HG03460 (cell line): Measurements from ENCODE around the gene LHPP.

Source experiments
- ATAC-seq: cut with Tn5 transposase; IDR thresholded peaks from one replicate; pipeline ENCODE4 v1.9.1; 2021; ENCODE audit not compliant: unreplicated experiment

LHPP gene

DNA sequence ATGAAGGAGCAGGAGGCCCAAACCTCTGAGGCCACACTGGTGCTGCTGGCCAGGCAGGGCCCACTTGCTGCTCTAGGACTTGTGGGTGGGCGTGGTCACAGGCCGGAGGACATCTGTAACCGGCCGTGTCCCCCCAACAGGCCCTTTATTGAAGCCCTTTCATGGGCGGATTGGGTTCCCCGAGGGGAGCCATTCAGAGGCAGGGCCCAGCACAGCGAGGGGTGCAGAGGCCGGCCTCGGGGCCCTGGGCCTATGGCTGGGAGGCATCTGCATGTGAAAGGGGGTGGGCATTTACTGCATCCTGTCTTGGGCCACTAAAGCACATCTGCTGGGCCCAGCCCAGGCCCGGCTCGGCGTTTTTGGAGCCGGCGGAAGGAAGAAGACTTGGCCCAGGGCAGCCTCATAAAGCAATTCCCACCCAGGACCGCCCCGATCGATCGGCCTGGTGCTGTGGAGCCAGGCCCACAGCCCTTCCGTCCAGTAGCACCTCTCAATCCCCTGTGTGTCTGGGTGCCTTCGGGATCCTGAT lies 8.4 kb downstream of the LHPP start:
- ATAC-seq: no peak

DNA sequence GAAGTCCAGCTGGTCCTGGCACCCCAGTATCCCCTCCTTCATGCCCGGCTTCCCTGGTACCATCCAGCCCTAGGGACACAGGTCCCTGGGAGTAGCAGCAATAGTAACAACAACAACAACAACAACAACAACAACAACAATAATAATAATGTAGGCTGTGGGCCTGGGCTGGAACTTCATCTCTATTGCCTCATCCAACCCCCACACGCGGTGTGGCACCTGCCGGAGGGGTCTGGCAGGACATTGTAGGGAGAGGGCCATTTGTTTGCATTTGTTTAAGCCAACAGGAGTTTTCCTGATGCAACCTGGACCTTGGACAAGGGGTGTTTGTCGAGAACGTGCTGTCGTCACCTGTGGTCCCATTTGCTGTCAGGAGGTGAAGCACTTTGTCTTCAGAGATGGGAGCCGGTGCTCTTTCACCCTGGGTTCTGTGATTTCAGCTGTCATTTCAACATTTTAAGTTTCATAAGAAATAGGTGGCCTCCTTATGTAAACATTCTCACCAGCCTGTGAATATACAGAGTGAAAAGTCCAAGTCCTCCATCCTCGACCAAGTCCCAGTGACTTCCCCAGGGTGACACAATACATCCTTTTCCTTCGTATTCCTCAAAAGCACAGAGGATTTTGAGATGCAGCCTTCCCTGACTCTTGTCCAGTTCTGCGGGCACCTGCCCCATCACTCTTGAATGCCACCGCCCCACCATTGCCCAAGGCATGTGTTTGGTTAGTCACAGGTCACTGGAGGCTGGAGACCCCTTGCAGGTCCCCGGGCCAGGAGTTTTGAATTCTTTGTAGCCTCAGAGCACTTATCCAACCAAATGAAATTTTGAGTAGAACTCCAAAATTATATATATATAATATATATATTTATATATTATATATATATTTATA lies 9.2 kb downstream of the LHPP start:
- ATAC-seq: no peak

DNA sequence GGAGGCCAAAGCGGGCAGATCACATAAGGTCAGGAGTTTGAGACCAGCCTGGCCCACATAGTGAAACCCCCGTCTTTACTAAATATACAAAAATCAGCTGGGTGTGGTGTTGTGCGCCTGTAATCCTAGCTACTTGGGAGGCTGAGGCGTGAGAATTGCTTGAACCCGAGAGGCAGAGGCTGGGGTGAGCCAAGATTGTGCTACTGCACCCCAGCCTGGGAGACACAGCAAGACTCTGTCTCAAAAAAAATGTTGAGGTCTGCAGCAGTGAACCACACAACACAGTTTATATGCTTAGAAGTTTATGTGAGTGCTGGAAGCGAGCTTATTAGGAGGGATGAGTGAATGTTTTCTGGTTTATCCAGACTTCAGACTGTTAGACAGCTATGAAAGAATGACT lies 10.4 kb downstream of the LHPP start:
- no peak for ATAC-seq

DNA sequence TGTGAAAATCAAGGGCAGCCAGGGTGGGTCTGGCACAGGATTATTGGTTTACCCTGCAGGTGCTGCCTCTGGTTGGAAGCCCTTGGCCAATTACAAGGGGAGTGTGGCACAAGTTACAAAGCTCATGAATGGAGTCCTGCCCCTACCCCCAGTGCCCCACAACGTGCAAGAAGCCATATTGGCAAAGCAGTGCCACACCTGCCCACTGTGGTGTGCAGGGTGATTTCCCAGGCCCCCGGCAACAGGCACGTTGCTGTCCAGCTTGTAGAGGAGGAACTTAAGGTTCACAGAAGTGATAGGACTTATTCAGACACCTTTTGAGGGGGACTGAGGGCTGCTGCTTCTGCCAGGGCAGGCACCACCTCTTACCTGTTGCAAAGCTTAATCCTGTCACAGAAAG lies 11.4 kb downstream of the LHPP start:
- ATAC-seq: no peak

DNA sequence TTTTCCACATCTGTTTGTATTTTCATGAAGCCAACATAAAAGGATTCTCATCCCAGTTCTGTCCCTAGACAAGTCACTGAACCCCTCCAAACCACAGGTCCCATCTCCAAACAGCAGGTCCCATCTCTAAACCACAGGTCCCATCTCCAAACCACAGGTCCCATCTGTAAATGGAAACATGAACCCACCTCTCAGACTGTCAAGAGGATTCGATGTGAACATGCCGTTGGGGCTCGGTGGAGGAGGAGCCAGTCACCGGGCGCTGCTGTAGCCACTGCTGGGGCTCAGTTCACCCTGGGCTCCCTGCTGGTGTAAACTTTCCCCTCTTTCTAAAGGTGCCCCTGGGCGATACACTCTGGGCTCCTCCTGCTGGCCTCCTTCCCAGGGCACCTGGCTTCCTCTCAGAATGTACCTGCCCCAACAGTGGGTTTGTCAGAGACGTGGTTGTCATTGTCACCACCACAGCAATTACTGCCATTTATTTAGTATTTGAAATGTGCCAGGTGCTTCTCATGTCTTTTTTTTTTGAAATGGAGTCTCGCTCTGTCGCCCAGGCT lies 13.0 kb downstream of the LHPP start:
- no peak for ATAC-seq

DNA sequence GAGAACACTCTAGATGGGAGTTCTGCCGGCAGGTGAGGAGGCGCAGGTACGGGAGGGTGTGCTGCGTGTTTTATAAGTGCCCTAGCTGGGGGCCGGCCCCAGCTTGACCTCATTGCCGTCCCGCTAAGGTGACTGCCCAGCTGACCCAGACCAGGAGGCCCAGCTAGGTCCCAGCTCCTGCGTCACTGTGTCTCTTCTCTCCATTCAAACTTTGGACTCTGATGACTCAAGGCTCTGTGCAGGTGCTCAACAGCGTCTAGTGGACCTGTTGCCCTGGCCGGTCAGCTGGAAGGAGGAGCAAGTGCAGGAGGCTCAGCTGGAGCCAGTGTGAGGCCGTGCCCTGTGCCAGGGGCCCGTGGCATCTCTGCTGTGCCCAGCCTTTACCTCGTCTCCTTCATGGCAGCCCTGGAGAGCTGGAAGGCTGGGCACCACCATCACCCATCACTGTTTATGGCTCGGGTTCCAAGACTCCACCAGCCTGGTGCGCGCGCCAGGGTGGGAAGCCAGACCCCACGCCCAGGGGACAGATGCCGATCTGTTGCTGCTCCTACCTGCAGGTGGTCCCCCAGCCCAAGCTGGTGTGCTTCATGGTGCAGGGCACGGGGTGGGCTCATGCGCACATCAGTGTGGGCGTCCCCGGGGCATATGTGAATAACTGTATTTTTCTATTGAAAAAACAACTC lies 14.6 kb downstream of the LHPP start:
- ATAC-seq: no peak

DNA sequence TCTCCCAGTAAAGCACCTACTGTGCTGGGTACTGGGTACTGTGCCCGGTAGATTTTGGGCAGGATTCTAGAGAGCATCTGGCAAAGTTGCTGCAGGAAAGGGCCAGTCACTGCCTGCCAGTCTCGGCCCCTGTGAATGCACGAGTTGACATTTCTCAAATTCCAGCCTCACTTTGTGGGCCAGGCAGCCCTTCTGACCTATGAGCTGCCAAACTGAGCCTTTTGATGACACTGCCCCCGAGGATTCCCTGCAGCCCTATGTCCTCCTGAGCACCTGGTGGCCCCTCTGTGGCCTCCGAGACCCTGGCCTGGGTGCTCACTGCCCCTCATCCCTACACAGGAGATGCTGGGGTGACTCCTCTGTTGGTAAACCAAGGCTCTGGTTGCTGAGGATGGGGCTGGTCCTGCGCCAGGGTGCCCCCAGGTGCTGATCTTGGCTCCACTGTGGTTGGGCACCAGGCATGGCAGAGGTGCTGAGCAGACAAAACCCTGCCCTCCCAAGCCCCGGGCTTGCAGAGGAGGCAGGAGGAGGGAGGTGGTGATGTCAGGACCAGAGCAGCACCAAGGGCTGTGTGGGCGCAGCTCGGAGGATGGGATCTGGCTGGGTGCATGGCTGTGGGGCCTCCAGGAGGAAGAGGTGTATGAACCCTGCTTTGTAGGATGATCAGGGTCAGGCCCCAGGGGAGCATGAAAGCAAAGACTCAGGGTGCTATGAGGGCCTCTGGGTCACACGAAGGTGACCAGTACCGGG lies 16.2 kb downstream of the LHPP start:
- no peak for ATAC-seq

DNA sequence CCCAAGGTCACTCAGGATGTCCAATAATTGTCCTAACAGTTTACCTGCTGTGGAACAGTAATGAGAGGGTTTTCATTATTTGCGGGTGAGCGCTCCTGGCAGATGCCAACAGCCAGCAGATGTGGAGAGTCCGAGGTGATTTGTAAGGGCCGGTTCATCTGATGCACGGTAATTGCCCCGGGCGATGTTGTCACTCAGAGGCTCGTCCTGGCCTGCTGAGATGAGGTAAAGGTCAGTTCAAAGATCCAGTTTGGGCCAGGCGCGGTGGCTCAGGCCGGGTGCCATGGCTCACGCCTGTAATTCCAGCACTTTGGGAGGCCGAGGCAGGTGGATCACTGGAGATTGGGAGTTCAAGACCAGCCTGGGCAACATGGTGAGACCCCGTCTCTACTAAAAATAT lies 16.9 kb downstream of the LHPP start:
- ATAC-seq: no peak

DNA sequence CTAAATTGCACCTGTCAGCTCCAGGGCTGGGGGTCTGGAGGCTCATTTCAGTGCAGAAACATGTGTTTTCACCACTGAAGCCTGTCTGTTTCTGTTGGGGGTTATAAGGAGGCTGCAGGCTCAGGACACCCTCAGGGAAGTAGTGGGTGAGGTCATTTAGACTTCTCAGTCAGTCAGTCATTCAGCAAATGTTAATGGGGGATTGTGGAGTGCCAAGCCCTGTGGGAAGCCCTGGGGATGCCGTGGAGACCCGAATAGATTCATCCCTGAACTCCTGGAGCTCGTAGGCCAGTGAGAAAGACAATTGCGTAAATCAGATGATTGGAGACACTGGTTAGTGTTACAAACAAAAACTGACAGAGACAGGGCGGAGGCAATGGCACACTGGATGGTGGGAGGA lies 19.2 kb downstream of the LHPP start:
- no peak for ATAC-seq

DNA sequence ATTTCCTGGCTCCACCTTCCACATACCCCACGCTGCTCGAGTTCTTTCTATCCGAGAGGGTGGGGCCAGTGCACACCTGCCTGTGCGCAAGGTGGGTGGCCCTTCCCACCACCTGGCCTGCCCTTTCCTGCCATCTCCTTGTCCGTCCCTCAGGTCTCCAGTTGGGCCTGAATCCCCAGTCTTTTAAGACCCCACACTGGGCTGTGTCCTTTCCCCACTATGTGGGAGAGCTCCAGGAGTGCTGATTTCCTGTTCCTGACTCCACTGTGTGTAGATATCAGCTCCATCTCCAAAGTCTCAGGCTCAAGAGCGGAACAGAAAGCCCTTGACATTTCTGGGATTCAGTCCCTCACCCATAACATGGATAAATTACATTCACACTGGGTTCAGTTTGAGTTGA lies 20.1 kb downstream of the LHPP start:
- no peak for ATAC-seq

DNA sequence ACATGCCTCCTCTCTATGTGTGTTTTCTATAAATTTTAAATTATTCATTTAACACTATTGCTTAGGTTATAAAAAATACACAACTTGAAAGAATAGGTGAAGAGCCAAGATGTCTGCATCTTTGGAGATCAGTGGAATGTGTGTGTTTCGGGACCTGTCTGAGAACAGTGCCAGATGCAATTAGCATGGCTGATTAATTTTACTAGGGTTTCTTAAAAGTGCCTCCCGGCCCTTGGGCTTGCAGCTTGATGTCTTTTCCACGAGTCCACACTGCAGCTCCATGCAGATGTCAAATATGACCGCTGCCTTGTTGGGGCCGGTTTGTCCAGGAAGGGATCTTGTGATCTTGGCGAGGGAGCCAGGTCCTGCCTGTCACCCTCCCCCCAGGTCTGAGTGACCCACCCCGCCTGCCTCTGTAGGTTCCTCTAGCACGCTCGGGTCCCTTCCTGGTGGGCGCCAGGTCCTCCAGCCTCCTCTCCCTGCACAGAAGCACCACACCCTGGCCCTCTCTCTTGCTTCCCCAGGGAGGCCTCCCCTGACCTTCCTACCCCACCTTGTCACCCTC lies 20.7 kb downstream of the LHPP start:
- no peak for ATAC-seq

DNA sequence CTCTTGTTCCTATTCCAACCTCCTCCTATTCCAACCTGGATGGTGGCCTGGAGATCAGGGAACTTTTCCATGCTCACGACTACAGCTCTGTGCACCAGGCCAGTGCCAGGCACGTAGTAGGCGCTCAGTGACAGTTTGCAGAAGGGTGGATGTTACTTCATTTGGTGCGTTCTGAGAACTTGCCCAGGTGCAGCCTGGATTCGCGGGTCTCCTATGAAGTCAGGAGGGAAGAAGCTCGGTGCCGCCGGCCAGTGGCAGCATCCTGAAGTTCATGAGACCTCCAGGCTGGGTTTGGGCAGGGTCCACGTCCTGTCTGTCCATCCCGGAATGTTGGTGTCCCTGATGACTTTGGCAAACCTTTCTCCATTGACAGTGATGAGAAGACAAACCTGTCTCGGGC lies 21.3 kb downstream of the LHPP start:
- ATAC-seq: no peak

DNA sequence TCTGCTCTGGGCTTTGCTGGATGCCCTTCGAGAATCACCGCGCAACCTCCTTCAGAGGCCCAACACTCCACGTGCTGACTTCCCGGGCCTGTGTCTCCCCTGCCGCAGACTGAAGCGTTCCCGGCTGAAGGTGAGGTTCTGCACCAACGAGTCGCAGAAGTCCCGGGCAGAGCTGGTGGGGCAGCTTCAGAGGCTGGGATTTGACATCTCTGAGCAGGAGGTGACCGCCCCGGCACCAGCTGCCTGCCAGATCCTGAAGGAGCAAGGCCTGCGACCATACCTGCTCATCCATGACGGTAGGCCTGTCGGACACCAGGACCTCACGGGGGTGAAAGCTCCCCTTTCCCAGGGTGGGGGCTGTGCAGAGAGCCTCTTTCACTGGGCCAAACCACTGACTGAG lies 22.4 kb downstream of the LHPP start:
- no peak for ATAC-seq

DNA sequence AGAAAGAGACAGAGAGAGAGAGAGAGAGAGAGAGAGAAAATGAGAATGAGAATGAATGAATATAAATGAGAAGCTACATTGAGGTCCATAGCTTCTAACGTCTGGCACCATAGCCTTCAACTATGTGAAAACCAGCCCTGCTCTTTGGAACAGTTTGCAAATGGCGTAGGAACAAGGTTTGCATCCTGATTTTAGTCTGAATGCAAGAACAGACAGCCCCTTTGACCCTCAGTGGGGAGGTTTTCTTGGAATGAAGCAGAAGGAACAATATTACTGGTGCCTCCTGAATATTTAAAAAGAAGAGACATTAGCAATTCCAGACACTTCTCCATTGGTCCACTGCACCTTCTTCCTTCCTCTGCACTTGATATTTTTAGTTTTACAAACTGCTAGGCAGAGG lies 23.0 kb downstream of the LHPP start:
- ATAC-seq: no peak

DNA sequence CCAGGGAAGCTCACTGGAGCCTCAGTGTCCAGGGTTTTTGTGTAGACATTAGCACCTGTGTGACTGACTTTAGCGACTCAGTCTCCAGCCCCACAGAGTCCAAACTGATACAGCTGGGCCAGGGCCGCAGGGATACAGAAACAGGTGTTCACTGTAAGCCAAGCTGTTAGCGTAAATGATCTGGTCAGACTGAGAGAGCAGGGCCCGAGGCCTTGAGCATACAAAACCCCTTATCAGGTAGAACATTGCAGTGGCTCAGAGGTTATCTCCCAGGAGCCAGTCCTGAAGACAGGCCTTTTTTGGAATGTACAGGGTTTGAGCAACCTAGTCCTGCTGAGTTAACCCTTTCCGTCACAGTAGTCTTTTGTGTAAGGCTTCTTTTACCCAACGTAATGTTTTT lies 25.0 kb downstream of the LHPP start:
- ATAC-seq: no peak

DNA sequence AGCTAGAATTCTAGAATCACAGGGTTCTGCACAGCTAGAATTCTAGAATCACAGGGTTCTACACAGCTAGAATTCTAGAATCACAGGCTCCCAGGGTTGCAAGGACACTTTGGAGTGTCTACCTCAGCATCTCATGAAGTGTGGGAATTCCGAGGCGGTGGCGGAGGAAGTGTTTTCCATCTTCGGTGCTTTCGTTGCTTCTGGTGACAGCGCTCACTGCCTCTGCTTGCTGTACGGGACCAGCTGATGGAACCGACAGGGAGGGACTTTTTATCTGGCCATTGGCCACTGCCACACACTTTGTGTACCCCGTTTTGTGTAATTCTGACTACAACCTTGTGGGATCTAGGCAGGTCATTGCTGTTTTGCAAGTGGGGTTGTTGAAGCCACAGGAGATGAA lies 29.5 kb downstream of the LHPP start:
- no peak for ATAC-seq

DNA sequence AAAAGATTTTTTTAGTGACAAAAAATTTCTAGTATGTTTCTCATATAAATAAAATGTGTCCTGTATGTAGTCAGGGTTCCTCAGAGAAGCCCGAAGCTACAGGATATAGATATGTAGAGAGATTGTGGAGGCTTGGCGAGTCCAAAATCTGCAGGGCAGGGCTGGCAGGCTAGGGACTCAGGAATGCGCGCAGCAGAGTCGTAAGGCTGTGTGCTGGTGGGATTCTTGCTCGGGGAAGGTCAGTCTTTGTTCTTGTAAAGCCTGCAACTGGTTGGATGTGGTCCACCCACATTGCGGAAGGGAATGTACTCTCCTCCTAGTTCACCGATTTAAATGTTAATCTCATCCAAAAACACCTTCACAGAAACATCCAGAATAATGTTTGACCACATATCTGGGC lies 30.6 kb downstream of the LHPP start:
- no peak for ATAC-seq

DNA sequence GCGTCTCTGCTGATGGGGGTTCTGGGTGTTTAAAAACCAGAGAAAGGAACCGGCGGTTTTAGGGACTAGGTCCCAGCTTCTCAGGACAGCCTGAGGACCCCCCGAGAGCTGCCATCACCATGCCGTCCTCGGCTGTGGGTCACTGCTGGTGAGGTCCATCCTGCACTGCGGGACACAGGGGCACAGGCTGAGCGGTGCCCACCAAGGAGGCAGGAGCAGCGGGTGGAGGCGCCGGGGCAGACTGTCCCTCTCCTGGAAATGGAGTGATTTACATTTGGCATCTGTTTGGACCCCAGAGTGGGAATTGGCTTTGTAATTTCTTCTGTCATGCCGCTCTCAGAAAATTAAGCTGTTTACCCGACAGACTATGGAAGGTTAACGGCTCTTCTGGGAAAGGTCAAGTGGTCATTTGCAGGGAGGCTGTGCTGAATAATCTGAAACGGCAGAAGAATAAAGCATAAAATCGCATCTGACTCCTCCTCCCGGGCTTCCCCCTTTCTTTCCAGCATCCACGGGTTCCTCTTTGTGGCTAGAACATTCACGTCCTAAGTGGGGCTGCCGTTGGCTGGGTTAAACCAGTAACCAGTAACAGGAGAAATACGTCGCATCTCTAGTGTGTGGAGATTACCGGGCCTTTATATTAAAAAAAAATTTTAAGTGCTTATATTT lies 31.7 kb downstream of the LHPP start:
- ATAC-seq: no peak

DNA sequence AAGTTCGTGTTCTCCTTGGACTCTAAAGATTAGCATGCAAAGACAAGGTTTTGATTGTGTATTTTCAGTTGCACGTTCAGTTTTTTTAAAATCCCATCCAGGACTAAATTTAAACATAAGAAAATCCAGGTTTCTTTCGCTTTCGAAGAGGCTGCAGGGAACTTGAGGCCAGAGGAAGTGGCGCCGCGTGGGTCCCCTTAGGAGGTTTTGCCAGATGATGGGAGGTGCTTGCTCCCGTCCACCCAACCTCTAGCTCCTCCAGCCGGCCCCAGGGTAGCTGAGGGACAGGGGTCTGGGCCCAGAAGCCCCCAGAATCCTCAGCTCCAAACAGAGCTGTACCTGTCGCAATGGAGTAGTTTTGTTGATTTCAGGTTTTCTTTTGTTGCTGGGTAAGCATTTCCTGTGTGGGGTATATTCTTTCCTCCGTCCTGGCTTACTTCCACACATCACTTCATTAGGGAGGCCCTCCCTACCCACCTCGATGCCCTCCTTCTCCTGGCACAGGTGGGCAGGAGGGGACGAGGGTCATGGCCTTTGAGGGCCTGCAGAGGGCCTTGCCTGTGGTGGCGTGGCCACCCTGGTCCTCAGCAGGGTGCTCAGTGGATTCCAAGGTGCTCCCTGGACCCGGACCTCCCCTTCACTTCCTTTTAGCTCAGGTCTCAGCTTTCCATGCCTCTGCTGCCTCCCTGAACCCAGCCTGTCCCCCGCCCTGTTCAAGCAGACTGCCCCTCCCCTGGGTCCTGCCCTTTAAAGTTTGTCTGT lies 32.6 kb downstream of the LHPP start:
- no peak for ATAC-seq

DNA sequence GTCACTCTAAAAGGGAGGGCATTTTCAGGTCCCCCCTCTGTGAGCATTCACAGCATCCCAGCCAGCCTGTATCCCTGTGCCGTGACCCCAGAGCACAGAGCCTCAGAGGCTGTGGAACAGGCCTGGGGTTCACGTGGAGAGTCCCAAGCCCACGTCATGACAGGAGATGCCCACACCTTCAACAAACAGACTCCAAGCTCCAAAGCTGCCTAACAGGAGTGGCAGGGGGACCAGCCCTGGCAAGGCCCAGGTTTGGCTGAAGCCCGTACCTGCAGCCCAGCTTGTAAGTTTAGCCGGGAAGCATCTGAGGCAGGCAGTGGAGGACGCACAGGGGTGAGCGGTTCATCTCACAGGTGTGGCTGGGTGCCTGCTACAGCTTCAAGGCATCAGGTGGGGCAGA lies 33.5 kb downstream of the LHPP start:
- ATAC-seq: no peak
